GM20431 (cell line): ENCODE data around the gene ZNF383.
"Not testable (repeated sequence)": the region's sequence is repeated elsewhere in the genome, so short reads cannot be mapped to it uniquely, and the experiment has no call there.

Experiments
- in situ Hi-C: fragments of 300-500 bp; cut with MseI, MboI; formaldehyde crosslinking; loops from one replicate; pipeline ENCODE4 v1.15.0; 2020; ENCODE audit warnings: low sequenced_read_pairs; ENCODE audit not compliant: unreplicated experiment

Gene ZNF383

DNA sequence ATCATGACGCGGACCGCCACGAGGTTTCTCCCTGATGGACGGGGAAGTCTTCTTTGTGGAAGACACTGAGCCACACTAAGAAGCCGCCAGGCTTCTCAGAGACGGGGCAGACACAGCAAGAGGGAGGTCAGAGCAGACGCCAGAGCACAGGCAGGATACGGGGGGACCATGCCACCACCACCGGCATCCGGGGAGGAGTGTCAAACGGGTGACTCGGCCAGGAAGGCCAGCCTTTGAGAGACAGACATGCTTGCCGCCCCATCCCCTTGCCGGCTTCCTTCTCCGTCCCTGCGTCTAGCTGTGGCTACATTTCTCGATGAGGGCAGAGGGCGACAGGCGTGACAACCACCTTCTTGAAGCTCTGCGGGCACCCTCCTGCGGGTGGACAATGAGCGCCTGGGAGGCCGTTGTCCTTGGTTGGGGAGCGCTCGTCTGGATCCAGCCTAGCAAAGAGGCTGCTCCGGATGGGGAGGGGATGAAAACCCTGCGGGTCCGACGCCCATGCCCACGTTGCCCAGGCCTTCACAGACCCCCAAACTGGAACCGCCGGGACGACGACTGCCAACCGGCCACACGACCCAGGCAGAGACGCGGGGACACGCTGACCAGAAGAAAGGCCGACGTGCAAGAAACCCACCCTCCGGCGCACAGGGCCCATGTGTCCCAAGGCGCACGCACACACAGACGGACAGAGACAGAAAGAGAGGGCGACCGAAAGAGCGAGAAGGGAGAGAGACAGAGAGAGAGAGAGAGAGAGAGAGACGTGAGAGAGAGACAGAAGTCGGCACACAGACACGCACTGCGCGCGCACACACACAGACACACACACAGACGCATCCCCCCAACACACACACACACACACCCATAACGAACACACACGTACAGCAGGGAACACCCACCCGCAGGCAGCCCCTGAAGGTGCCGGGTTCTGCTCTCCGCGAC is 75.3 kb downstream of the ZNF383 start:
- in situ Hi-C loops = not testable (repeated sequence)

- in situ Hi-C loops = not testable (repeated sequence)
Observed at GRCh38 chr19:37294246-37294645, 76.2 kb downstream of the ZNF383 start.
